Gastrocnemius medialis (tissue), 4 donors: ENCODE results near the gene STON1.

ENCODE experiments used
- POLR2A ChIP-seq, 2 donors: fragments of 450-650 bp; IDR thresholded peaks; one replicate each; pipeline ENCODE4 v1.6.1; 2017; ENCODE audit warnings: antibody characterized with exemption in 2 of 2, mild to moderate bottlenecking in 2 of 2, moderate library complexity in 2 of 2
- TF ChIP-seq, protein P1 (sequence below), 5 experiments: fragments of 450-650 bp in 3 of 5; fragments of 200-600 bp in 2 of 5; sonication (generic) in 2 of 5; IDR thresholded peaks in 4 of 5; conservative IDR thresholded peaks in 1 of 5; 1 replicate in 4 of 5; 2 replicates in 1 of 5; pipeline ENCODE4 v1.5.1; 2016 to 2019; ENCODE audit warnings: antibody characterized with exemption in 5 of 5, mild to moderate bottlenecking in 3 of 5, moderate library complexity in 3 of 5

DNA sequence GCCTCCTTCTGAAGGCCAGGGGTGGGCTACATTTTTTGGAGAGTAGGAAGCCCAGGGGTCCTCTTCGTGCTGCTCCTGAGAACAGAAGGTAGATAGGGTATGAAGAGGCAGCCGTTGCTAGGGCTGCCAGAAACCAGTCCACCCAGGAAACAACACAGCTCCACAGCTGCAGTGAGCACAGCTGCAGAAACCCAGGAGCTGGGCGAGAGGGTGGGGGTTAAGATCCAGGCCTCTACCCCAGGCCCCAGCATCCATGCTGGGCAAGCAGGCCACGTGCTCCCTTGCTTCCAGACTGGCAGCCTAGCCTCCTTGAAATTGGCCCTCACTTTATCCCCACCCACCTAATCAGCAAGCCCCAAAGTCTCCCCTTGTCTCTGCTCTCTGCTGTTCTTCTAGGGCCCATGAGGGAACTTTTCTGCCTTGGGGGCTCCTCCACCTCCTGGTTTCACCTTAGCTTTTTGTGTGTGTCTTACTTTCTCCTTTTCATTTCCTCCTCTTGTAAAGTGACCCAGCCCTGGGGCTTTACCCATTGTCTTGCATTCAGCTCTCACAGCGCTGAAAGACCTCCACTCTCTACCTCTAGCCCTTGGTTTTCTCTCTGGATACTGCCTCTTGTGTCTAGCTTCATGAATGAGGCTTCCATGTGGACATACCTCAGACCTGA lies 30.7 kb downstream of the STON1 start:
- TF ChIP-seq, protein P1, sequence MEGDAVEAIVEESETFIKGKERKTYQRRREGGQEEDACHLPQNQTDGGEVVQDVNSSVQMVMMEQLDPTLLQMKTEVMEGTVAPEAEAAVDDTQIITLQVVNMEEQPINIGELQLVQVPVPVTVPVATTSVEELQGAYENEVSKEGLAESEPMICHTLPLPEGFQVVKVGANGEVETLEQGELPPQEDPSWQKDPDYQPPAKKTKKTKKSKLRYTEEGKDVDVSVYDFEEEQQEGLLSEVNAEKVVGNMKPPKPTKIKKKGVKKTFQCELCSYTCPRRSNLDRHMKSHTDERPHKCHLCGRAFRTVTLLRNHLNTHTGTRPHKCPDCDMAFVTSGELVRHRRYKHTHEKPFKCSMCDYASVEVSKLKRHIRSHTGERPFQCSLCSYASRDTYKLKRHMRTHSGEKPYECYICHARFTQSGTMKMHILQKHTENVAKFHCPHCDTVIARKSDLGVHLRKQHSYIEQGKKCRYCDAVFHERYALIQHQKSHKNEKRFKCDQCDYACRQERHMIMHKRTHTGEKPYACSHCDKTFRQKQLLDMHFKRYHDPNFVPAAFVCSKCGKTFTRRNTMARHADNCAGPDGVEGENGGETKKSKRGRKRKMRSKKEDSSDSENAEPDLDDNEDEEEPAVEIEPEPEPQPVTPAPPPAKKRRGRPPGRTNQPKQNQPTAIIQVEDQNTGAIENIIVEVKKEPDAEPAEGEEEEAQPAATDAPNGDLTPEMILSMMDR (IDR thresholded peaks at IDR 0.05 in 4 of 5, conservative IDR thresholded peaks at IDR 0.05 in 1 of 5), result no peak
- TF ChIP-seq POLR2A (IDR thresholded peaks at IDR 0.05), result no peak
